Duodenal mucosa (tissue), 2 donors: Measurements from ENCODE around the gene WBP1L.
"Not testable (repeated sequence)": the region's sequence is repeated elsewhere in the genome, so short reads cannot be mapped to it uniquely, and the experiment has no call there.

Source experiments
- H3K27ac ChIP-seq: one replicate; pipeline ENCODE4 v1.7.0; 2013; ENCODE audit warnings: low read depth, low read length
- H3K27me3 ChIP-seq, 2 donors: one replicate each; pipeline ENCODE4 v1.7.0; 2013; ENCODE audit warnings: low read length in 2 of 2, control low read depth in 1 of 2; ENCODE audit not compliant: insufficient read depth in 2 of 2, control insufficient read depth in 1 of 2
- H3K36me3 ChIP-seq, 2 donors: one replicate each; pipeline ENCODE4 v1.7.0; 2013; ENCODE audit warnings: low read length in 2 of 2, control low read depth in 1 of 2; ENCODE audit not compliant: insufficient read depth in 2 of 2, control insufficient read depth in 1 of 2
- H3K4me1 ChIP-seq, 2 donors: one replicate each; pipeline ENCODE4 v1.7.0; 2013; ENCODE audit warnings: low read length in 2 of 2, control low read depth in 1 of 2; ENCODE audit not compliant: insufficient read depth in 2 of 2, control insufficient read depth in 1 of 2
- H3K4me3 ChIP-seq, 2 donors: one replicate each; pipeline ENCODE4 v1.7.0; 2013; ENCODE audit warnings: low read length in 2 of 2, low read depth in 1 of 2
- H3K9ac ChIP-seq, 2 donors: one replicate each; pipeline ENCODE4 v1.7.0; 2013; ENCODE audit warnings: low read length in 2 of 2, low read depth in 1 of 2
- H3K9me3 ChIP-seq, 2 donors: one replicate each; pipeline ENCODE4 v1.7.0; 2013; ENCODE audit warnings: low read length in 2 of 2, control low read depth in 1 of 2; ENCODE audit not compliant: control insufficient read depth in 1 of 2

WBP1L gene

GRCh38 chr10:102757323-102757722, 13.6 kb downstream of the WBP1L start:
- no peak overlapping the region for H3K4me3 ChIP-seq
- peaks cover 0 to 2% of the 10 kb centered on the region in 2 donors for H3K4me1 ChIP-seq
- no peaks in the 10 kb centered on the region for H3K27me3 ChIP-seq
- H3K9ac ChIP-seq = no peak overlapping the region
- no peaks in the 10 kb centered on the region for H3K36me3 ChIP-seq
- H3K9me3 ChIP-seq = no peaks in the 10 kb centered on the region
- no peak overlapping the region for H3K27ac ChIP-seq

GRCh38 chr10:102758240-102758932, 14.6 kb downstream of the WBP1L start:
- H3K27ac ChIP-seq = no peak overlapping the region
- no peaks in the 10 kb centered on the region for H3K36me3 ChIP-seq
- H3K4me1 ChIP-seq = peaks cover 0 to under 1% of the 10 kb centered on the region in 2 donors
- no peak overlapping the region for H3K9ac ChIP-seq
- no peaks in the 10 kb centered on the region for H3K9me3 ChIP-seq
- H3K4me3 ChIP-seq = no peak overlapping the region
- H3K27me3 ChIP-seq = no peaks in the 10 kb centered on the region

- not testable (repeated sequence) for H3K27me3 ChIP-seq, H3K4me1 ChIP-seq, H3K36me3 ChIP-seq, H3K27ac ChIP-seq, H3K9me3 ChIP-seq, H3K9ac ChIP-seq, H3K4me3 ChIP-seq
Observed at GRCh38 chr10:102758933-102759262, 15.2 kb downstream of the WBP1L start.

- no peaks in the 10 kb centered on the region for H3K9me3 ChIP-seq
- no peaks in the 10 kb centered on the region for H3K27me3 ChIP-seq
- H3K4me1 ChIP-seq = no peaks in the 10 kb centered on the region
- no peak overlapping the region for H3K27ac ChIP-seq
- H3K36me3 ChIP-seq = no peaks in the 10 kb centered on the region
- no peak overlapping the region for H3K4me3 ChIP-seq
- H3K9ac ChIP-seq = no peak overlapping the region
Observed at GRCh38 chr10:102759497-102760210, 15.9 kb downstream of the WBP1L start.

GRCh38 chr10:102761981-102762380, 18.2 kb downstream of the WBP1L start:
- no peak overlapping the region for H3K9ac ChIP-seq
- peaks cover 0 to 3% of the 10 kb centered on the region in 2 donors for H3K36me3 ChIP-seq
- no peaks in the 10 kb centered on the region for H3K27me3 ChIP-seq
- no peak overlapping the region for H3K27ac ChIP-seq
- H3K9me3 ChIP-seq = no peaks in the 10 kb centered on the region
- no peak overlapping the region for H3K4me3 ChIP-seq
- H3K4me1 ChIP-seq = peaks cover 0 to 3% of the 10 kb centered on the region in 2 donors

GRCh38 chr10:102762401-102763015, 18.8 kb downstream of the WBP1L start:
- Histone ChIP-seq H3K4me3 (no peak overlapping the region), H3K9me3 (no peaks in the 10 kb centered on the region), H3K36me3 (peaks cover 0 to 3% of the 10 kb centered on the region in 2 donors), H3K4me1 (peaks cover 0 to 8% of the 10 kb centered on the region in 2 donors), H3K27ac (no peak overlapping the region), H3K27me3 (no peaks in the 10 kb centered on the region), H3K9ac (no peak overlapping the region)

GRCh38 chr10:102763037-102763607, 19.4 kb downstream of the WBP1L start:
- no peaks in the 10 kb centered on the region for H3K27me3 ChIP-seq
- H3K36me3 ChIP-seq = peaks cover 0 to 3% of the 10 kb centered on the region in 2 donors
- H3K9me3 ChIP-seq = no peaks in the 10 kb centered on the region
- no peak overlapping the region for H3K4me3 ChIP-seq
- no peak overlapping the region for H3K27ac ChIP-seq
- peaks cover 0 to 10% of the 10 kb centered on the region in 2 donors for H3K4me1 ChIP-seq
- no peak overlapping the region for H3K9ac ChIP-seq

GRCh38 chr10:102764470-102765161, 20.9 kb downstream of the WBP1L start:
- Histone ChIP-seq H3K4me3 (no peak overlapping the region), H3K27me3 (no peaks in the 10 kb centered on the region), H3K9ac (no peak overlapping the region), H3K9me3 (no peaks in the 10 kb centered on the region), H3K36me3 (peaks cover 0 to 3% of the 10 kb centered on the region in 2 donors), H3K4me1 (peaks cover 0 to 10% of the 10 kb centered on the region in 2 donors), H3K27ac (no peak overlapping the region)

GRCh38 chr10:102765336-102765735, 21.6 kb downstream of the WBP1L start:
- Histone ChIP-seq H3K4me3 (no peak overlapping the region), H3K27ac (no peak overlapping the region), H3K9ac (no peak overlapping the region), H3K27me3 (no peaks in the 10 kb centered on the region), H3K9me3 (no peaks in the 10 kb centered on the region), H3K36me3 (peaks cover 0 to 3% of the 10 kb centered on the region in 2 donors), H3K4me1 (peaks cover 0 to 10% of the 10 kb centered on the region in 2 donors)
